GM18873 (cell line): ENCODE results near the gene SYT12.
"Not testable (repeated sequence)": the region's sequence is repeated elsewhere in the genome, so short reads cannot be mapped to it uniquely, and the experiment has no call there.

Experiments
- ATAC-seq: cut with Tn5 transposase; IDR thresholded peaks from one replicate; pipeline ENCODE4 v1.9.1; 2021; ENCODE audit warnings: mild to moderate bottlenecking, moderate library complexity, moderate number of reproducible peaks; ENCODE audit not compliant: unreplicated experiment, low FRiP score

The SYT12 gene

DNA sequence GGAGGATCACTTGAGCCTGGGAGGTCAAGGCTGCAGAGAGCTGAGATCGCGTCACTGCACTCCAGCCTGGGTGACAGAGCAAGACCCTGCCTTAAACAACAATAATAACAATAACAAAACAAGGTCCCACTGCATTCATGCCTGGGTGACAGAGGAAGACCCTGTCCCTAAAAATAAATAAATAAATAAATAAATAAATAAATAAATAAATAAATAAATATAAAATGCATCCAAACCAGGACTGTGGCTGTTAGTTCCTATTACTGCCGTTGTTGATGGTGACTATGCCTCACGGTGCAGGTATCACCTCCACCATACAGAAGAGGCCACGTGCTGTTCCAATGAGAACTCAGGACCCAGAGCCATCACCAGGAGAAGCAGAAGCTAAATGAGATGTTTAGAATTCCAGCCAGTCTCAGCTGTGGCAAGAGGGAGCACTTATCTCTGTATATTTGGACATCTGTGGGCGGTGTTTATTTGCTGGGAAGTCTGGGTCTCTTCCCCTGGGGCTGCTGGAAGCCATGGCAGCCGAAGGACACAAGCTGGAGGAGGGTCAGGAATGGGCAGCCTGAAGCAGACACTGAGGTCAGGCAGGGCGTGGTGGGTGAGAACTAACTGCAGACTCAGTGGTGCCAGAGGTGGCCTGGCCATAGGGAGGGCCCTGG, 26.2 kb upstream of the SYT12 start:
- ATAC-seq: no peak

DNA sequence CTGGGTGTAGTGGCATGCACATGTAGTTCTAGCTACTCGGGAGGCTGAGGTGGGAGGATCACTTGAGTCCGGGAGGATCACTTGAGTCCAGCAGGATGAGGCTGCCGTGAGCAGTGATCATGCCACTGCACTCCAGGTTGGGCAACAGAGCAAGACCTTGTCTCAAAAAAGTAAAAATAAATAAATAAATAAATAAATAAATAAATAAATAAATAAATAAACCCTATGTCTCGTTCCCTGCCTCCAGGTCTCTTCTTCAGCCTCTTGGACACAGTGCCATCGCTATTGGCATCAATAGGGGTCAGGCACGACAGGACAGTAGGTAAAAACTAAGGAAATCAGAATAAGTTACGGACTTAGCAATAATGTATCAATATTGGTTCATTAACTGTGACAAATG, 23.4 kb upstream of the SYT12 start:
- ATAC-seq: no peak

DNA sequence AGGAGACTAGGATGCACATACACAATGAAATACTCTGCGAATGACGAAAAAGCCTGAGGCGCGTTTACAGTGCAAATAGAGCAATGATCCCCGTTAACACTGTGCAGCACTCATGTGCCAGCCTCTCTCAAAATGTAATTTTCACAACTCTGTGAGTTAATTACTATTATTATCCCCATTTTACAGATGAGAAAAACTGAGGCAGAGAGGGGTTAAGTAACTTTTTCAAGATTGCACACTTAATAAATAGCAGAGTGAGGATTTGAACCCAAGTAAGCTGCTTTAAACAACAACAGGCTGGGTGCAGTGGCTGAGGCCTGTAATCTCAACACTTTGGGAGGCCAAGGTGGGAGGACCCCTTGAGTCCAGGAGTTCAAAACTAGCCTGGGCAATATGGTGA, 21.6 kb upstream of the SYT12 start:
- no peak for ATAC-seq

DNA sequence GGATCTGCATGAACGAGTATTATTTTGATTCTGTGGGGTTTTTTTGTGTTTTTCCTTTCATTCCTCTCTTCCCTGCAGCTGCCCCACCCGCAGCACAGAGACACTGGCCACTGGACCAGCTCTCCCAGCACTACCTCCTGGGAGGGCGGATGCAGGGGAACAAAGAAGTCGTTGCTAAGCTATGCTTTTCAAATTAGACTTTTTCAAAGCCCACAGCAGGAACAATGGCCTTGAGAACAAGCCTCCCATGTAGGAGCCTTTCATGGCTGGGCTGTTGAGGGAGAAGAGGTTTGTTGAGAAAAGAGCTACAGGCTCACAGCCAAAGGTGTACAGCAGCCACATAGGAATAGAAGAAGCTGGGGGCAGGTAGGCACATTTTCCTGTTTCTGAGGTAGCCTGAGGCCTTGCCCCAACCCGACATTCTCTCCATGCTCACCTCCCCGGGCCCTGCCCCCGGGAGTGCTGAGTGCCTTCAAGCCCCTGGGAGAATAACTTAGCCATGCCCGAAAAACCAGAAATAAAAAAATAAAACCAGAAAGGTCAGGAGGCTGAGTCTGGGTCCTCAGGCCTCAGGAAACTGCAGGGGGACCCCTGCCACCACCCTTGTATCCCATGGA, 20.5 kb upstream of the SYT12 start:
- no peak for ATAC-seq

DNA sequence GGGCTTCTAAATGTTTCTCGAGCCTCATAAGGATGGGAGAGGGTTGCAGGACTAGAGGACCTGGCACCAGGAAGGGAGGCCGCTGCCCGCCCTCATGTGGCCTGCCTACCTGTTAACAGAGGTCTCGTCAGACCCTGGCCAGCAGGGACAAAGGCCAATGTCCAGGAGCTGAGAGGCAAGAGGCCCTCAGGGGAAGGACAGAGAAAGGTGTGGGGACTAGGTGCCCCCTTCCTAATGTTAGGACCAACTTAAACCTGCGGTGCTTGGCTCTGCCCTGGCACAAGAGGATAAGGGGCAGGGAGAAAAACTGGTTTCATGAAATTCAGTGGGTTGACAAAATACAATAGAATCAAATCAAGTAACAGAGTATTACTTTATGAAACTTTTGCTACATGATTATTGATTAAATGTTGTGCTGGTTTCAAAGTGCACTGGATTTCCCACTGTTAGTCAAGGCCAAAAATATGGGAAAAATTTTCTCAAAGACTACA, 20.0 kb upstream of the SYT12 start:
- ATAC-seq: no peak

DNA sequence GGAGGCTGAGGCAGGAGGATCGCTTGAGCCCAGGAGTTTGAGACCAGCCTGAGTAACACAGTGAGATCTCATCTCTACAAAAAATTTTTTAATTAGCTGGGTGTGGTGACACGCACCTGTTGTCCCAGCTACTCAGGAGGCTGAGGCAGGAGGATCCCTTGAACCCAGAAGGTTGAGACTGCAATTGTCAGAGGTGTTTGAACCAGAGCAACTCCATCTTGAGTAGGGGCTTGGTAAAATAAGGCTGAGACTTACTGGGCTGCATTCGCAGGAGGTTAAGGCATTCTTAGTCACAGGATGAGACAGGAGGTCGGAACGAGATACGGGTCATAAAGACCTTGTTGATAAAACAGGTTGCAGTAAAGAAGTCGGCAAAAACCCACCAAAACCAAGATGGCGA, 17.7 kb upstream of the SYT12 start:
- ATAC-seq: not testable (repeated sequence)

DNA sequence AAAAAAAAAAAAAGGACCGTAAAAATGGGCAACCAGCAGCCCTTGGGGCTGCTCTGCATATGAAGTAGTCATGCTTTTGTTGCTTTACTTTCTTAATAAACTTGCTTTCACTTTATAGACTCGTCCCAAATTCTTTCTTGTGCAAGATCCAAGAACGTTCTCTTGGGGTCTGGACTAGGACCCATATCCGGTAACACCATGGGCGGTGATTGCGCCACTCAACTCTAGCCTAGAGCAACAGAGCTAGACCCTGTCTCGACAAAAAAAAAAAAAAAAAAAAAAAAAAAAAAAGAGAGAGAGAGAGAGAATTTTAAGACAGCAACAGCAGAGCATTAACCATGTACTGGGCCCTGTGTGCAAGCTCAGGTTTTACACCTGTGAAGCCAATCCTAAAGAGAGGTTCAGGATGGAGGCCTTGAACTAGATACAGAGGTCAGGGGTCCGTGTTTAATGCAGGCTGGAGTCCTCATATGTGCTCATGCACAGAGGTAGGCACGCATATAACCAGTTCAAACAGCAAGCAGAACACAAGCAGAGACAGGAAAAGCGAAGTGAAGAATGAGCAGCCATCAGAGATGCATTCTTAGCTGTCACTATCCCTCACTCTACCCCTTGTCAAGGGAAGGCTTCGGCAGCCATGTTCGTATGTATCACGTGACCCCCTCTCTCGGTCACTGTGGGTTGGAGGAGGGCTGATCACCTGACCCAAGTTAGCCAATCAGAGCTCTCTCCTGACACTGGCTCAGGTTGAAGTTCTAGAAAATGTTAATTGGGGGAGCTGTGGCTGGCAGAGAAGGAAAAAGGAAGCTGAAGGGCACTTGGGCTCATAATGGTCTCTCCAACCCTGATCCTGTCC, 16.7 kb upstream of the SYT12 start:
- no peak for ATAC-seq

DNA sequence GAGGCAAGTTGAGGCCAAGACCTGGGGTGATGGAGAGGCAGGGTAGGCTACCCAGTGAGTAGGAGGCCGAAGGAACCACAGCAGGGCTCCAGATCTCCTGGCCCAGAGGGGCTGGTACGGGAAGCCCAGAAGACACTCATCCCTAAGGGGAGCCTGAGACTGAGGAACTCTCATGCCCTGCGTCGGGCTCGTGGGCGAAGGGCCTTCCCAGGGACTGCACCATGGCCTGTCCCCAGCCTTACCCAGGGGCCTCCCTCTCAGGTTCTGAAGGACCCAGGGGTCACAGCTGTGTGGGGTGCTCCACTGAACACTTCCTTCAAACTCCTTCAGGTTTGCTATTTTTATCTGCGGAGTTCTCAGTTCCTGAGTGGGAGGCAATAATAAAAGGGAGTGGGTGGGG, 15.8 kb upstream of the SYT12 start:
- ATAC-seq: no peak

DNA sequence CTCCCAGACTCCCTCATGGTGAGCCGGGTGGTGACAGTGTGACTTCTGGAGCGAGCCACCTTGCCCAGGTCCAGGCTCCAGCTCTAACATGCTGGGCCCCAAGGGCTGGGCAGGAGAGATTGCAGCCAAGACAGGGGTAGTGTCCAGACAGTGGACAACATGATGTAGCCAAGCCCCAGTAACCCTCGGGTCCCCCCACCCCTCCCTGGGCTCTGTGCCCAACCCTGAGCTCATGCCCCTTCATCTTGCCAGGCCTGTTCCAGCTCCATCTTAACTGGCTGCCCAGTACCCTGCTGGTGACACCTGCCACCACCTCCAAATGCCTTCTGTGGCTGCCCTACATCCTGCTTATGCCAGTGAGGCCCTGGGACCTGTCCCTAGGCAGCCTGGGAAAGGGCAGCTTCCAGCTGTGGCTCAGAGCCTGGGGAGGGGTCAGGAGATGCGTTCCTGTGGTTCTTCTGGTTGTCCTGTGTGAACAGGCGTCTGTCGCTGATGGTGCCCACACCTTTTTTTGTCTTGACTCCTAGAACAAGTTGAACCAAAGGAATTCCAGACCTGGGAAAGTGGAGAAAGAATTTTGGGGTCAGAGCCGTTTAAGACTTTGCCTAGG, 12.5 kb upstream of the SYT12 start:
- ATAC-seq: no peak

DNA sequence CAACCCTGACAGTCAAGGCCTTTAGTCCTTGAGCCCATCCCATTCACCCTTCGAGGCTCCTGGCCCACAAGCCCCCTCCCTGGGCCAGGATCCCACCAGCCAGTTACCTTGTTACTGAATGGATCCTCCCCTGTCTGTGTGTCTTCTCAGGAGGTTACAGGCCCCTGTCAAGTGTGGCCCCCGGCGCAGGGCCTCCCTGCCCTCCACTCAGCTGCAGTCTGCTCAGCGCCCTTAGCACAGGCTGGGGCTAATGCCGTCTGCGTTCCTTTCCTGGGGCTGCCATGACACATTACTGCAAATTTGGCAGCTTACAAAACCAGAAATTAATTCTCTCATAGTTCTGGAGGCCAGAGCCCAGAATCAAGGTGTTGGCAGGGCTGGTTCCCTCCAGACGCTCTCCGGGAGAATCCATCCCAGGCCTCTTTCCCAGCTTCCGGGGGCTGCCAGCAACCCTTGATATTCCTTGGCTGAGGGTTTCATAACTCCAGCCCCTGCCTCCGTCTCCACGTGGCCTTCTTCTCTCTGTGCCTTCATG, 9.4 kb upstream of the SYT12 start:
- ATAC-seq: no peak

DNA sequence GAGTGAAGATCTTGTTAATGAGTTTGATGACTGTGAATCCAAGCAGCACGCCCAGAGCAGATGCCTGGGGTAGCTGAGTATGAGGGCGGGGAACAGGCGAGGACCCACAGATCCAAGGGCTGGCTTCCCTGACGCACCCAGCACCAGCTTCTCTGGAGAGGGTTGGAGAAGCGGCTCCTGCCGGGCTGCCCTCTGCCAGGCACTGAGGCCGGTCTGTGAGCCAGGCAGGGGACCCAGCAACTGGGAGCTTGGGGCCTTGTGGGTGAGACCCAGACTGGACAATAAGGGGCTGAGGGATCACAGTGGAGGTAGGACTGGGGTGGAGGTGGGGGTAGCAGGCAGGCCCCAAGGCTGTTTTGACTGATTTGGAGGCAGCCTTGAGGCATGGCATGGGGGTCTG, 8.6 kb upstream of the SYT12 start:
- no peak for ATAC-seq

DNA sequence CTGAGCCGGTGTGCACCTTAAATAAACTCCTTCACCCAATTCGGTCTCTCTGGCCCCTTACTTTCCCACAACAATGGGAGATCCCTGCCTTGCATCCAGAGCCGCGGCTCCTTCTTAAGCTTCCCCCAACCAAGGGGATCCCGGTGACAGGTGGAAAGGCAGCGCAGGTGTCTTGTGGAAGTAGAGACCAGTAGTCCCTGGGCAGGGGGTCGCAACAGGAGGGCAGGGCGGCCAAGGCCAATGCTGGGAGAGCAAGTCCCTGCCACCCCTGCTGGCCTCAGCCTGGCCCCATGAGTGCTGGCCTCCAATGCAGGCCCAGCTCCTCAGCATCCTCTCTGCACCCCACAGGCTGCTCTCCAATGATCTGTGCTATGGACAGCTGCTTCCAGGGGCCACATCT, 7.9 kb upstream of the SYT12 start:
- no peak for ATAC-seq

DNA sequence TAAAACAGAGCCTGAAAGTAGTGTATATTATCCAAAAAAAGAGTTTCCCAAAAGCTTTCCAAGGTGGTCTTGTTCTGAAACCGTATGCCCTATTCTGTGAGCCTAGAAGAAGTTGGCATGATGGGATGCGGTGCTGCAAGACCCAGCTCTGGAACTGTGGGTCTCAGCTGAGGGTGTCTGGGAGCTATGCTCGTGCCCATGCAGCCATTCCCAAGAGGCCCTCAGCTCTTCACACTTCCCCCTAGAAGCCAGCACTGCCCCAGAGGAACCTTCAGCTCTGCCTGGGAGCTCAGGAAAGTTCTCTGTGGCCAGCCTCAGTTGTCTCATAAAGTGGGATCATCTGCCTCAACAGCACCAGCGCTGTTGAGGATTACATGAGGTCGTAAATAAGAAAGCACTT, 6.4 kb upstream of the SYT12 start:
- ATAC-seq: no peak

DNA sequence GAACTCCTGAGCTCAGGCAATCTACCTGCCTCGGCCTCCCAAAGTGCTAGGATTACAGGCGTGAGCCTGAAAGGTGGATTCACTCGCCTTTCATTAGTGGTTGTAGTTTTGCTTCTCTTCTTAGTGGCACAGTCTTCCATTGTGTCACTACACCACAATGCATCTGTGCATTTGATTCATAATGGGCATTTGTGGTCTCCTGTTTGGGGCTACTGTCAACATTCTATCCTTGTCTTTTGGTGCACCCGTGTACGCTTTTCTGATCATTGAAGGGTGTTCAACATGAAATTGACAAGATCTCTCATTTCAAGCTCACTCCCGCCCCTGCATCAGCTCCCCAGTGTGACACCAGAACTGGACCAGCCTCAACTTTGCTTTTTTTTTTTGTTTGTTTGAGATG, 2.0 kb upstream of the SYT12 start:
- no peak for ATAC-seq

DNA sequence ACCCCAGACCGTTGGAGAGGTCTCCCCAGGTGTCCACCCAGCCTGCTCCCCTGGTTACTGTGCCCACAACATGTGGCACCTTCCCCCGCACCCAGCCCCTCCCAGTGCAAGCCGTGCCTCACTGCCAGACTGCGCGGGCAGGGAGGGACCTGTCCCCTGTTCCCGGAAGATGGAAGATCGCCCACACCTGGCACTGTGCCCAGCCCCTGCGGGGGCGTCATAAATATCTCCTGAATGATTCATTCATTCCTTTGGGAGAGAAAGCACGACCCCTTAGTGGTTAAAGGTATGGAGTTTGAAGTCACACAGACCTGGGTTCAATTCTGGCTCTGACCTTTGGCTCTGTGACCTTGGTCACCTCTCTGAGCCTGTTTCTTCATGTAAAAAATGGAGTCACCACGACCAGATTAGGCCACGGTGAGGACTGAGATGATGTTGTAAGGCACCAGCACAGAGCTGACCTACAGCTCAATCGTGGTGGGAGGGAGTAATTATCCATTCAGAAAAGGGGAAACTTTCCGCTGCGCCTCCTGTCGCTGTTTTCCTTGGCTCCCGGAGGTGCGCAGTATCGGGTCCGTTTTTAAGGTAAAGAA, 497 bp upstream of the SYT12 start:
- no peak for ATAC-seq

DNA sequence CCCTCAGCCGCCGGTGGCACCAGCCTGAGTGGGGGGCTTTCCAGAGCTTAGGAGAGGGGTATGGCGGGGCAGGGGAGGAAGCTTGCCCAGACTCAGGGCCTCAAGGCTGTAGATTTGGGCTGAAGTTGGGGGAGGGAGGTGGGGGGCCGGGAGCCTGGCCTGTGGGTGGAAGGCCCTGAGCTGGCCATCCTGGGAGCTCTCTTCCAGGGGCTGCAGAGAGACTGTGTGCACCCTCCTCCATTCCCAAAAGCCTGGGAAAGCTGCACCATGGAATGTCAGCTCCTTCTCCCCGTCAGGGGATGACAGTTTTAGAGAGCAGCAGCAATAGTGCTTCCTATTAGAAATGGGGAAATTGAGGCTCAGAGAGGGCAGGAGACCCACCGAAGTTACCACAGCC, 1.0 kb downstream of the SYT12 start:
- ATAC-seq: no peak

DNA sequence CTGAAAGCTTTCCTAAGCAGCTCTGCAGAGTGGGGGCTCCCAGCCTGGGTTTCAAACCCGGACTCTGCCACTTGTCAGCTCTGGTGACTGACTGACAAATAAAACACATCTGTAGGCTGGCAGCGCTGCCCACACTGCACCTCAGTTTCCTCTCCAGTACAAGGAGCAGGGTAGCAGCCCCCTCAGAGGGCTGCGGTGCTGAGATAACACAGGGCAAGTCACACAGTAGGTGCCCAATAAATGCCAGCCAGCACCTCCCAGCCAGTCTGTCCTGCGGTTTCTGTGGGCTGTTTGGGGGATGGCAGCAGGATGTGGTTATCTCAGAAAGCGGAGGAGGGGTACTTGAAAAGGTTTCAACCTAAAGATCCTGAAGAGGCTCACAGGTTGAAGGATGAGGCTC, 1.5 kb downstream of the SYT12 start:
- no peak for ATAC-seq

DNA sequence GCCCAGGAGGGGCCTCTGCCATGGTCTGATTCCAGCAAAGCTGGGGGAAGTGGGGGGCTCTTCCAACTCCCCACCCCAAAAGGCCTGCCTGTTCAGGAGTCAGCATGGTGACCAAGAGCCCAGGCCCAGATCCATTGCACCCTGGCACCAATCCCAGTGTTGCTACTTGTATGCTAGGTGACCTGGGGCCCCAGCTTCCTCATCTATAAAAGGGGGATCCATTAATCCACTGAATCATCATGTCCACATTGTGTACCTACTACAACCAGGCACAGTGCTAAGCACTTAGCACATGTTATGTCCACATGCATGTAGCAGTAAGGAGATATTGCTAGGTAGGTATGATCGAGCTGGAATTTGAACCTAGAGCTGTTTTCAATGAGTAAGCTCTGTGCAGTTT, 2.0 kb downstream of the SYT12 start:
- no peak for ATAC-seq

DNA sequence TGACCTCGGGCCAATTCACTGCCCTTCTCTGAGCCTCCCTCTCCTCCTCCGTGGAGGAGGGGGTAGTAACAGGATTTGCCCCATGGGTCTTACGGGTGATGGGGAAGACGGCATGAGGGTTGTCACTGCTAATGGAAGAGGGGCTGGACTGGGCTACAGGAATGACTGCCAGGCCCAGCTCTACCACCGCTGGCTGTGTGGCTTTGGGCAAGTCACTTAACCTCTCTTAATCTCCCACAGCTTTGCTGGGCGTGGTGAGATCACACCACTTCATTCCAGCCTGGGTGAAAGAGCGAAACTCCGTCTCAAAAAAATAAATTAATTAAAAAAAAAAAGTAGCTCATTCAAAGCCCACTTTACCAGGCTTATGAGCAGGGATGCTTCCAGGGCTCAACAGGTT, 2.8 kb downstream of the SYT12 start:
- no peak for ATAC-seq

DNA sequence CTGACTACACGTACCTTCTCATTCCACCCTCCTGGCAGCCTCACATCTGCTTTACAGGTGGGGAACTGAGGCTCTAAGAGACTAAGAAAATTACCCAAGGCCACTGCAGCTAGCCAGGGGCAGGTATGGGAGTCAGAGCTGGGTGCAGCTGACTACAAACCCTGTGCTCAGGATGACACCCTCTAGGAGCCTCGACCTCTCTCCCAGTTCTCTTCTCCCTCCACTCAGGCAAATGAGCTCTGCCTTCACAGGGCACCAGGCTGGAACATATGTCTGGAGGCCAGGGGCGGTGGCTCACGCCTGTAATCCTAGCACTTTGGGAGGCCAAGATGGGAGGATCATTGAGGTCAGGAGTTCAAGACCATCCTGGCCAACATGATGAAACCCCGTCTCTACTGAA, 4.0 kb downstream of the SYT12 start:
- ATAC-seq: no peak
